Sigmoid colon (tissue), 4 donors: Measurements from ENCODE around the gene IL31.

Source experiments
- CTCF ChIP-seq, 4 experiments: fragments of 450-650 bp in 3 of 4; fragments of 200-600 bp in 1 of 4; IDR thresholded peaks; one replicate each; pipeline ENCODE4 v1.5.1; 2016 to 2019; ENCODE audit warnings: antibody characterized with exemption in 4 of 4, mild to moderate bottlenecking in 3 of 4, moderate library complexity in 2 of 4
- EP300 ChIP-seq, 4 donors: sonication (generic); formaldehyde crosslinking; IDR thresholded peaks; one replicate each; pipeline ENCODE4 v1.6.1; 2017; ENCODE audit warnings: antibody characterized with exemption in 4 of 4
- POLR2A ChIP-seq, 2 donors: fragments of 450-650 bp; IDR thresholded peaks; one replicate each; pipeline ENCODE4 v1.6.1; 2016; ENCODE audit warnings: antibody characterized with exemption in 2 of 2, mild to moderate bottlenecking in 2 of 2, moderate library complexity in 2 of 2
- POLR2AphosphoS5 ChIP-seq, 4 donors: sonication (generic); formaldehyde crosslinking; IDR thresholded peaks; one replicate each; pipeline ENCODE4 v1.6.1; 2017; ENCODE audit warnings: antibody characterized with exemption in 4 of 4

GRCh38 chr12:122127839-122128238, 46.2 kb downstream of the IL31 start:
- TF ChIP-seq POLR2A (IDR thresholded peaks at IDR 0.05) (no peak), EP300 (IDR thresholded peaks at IDR 0.05) (no peak), POLR2AphosphoS5 (IDR thresholded peaks at IDR 0.05) (no peak), CTCF (IDR thresholded peaks at IDR 0.05) (no peak)
